Posterior cingulate gyrus (tissue), 11 donors: ENCODE results near the gene PRTFDC1.
A peak's percentile ranks its signal among the peaks of the same experiment; 100 is the strongest.
"Not testable (repeated sequence)": the region's sequence is repeated elsewhere in the genome, so short reads cannot be mapped to it uniquely, and the experiment has no call there.

ENCODE experiments used
- DNase-seq, 10 donors: peaks; one replicate each; pipeline versions ENCODE4 v3.0.0 to v3.0.0-alpha.2; 2020 to 2021; ENCODE audit warnings: mixed read lengths in 3 of 10
- intact Hi-C: fragments of 100-400 bp; cut with DNase I; formaldehyde crosslinking; loops from one replicate; pipeline ENCODE4 v1.15.1; 2023

Gene PRTFDC1

GRCh38 chr10:24944512-24945255 is 7.7 kb downstream of the PRTFDC1 start:
- peak in 2 of 10 donors; percentile 44 to 87 for DNase-seq
- intact Hi-C loops, result no loop called here

DNA sequence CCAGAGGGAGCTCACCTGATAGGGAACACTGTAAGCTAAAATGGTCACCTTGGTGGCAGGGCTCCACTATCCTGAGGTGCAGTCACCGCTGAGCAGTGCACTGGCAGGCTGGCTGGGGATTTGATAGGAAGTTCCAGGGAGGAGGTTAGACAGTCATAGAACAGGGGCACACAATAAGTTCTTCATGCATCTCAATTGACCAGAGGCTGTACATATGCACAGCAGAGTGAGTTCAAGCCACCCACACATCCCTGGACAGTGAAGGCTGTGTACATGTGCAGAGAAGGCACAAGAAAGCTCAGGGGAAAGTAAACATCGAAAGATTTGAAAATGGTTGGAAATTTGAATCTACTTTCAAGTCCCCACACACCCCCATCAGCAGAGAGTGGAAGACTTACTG is 13.9 kb downstream of the PRTFDC1 start:
- intact Hi-C loops, result no loop called here
- no peak for DNase-seq

GRCh38 chr10:24938076-24938475 is 14.3 kb downstream of the PRTFDC1 start:
- intact Hi-C loops, result no loop called here
- DNase-seq, result no peak

DNA sequence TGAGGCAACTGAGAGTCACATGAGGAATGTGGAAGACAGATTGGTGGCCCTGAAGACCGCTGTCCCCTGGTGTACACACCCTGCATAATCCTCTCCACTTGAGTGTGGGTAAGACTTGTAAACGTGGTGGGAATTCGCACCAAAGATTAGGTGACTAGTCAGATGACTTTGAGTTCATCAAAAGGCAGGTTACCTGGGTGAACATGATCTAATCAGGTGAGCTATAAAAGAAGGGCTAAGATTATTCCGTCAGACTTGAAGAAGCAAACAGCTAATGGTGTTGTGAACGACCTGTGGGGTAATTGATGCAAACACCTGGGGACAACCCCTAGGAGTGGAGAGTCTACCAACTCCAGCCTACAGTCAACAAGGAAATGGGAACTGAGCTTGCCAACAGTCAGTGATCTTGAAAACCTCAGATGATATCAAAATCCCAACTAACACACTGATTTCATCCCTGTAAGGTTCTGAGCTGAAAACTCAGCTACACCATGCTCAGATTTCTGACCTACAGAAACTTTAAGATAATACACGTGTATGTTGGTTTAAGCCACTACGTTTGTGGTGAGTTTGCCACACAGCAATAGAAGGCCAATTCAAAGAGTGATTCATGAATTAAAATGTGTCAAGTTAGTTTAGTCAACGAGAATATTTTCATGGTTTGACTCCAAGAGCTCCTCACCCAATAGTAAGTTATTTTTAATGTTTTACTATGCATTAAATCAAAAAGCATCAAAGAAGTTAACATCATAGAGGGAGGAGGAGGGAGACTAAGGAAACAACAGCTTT is 16.7 kb downstream of the PRTFDC1 start:
- no peak for DNase-seq
- intact Hi-C loops, result no loop called here

- no peak for DNase-seq
- intact Hi-C loops, result no loop called here
Measured at GRCh38 chr10:24931236-24931635, 21.2 kb downstream of the PRTFDC1 start.

DNA sequence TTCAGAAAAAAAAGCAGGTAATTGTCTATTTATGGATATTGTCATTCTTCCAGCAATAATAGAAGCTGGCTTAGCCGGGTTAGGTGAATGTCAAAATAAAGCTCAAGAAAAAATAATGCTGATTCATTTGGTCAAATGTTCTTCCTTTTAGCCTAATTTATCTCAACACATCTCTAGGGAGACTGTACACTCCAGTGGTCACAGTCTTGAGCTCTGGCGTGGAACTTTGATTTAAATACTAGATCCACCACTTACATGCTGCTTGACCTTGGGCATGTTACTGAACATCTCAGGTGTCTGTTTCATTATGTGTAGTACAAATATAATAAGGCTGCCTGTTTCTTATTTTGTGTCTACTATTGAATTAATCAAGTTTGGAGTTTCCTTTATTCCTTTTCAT is 22.0 kb downstream of the PRTFDC1 start:
- DNase-seq, result no peak
- intact Hi-C loops, result no loop called here

GRCh38 chr10:24929904-24930303 is 22.5 kb downstream of the PRTFDC1 start:
- DNase-seq, result no peak
- intact Hi-C loops, result no loop called here

GRCh38 chr10:24929056-24929544 is 23.3 kb downstream of the PRTFDC1 start:
- intact Hi-C loops, result no loop called here
- DNase-seq, result no peak

DNA sequence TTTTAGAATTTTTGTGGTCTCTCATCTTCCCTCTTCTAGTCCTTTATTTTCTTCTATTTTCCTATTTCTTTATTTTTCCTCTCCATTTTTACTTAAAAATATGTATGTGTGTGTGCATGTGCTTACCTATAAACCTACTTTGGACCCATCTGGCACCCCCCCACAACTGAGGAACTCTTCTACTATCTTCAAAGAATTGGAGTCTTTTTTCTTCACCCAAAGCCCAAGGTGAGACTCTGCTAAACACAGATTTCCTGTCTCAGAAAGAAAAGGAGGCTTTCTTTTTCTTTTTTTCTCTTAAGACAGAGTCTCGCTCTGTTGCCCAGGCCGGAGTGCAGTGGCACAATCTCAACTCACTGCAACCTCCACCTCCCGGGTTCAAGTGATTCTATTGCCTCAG is 24.2 kb downstream of the PRTFDC1 start:
- intact Hi-C loops, result no loop called here
- no peak for DNase-seq

GRCh38 chr10:24926557-24926956 is 25.8 kb downstream of the PRTFDC1 start:
- intact Hi-C loops, result no loop called here
- DNase-seq, result no peak

DNA sequence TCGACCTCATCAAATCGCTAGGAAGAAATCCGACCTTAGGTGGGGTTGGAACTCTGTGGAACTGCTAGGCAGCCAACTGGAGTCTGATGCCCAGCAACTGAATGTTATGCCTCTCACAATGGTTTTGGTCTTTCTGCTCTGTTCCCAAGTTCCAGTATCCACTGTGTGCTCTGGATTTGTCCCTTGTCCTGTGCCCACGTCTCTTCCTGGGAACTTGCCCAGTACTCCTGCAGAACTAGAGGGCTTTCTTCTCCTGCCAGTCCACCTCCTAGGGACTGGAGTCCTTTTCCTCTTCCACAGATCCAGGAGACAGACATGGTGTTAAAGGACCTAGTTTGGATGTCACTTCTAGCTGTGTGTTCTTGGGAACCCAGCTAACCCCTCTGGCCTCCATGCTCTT is 26.6 kb downstream of the PRTFDC1 start:
- intact Hi-C loops, result no loop called here
- DNase-seq, result peak in 1 of 10 donors; percentile 23

DNA sequence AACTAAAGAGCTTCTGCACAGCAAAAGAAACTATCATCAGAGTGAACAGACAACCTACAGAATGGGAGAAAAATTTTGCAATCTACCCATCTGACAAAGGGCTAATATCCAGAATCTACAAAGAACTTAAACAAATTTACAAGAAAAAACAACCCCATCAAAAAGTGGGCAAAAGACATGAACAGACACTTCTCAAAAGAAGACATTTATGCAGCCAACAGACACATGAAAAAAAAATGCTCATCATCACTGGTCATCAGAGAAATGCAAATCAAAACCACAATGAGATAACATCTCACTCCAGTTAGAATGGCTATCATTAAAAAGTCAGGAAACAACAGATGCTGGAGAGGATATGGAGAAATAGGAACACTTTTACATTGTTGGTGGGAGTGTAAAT is 27.9 kb downstream of the PRTFDC1 start:
- intact Hi-C loops, DNase-seq: not testable (repeated sequence)

- DNase-seq, intact Hi-C loops: not testable (repeated sequence)
Measured at GRCh38 chr10:24922222-24922868, 30.1 kb downstream of the PRTFDC1 start.

- DNase-seq, result peak in 7 of 10 donors; percentile 34 to 87 (median 57)
- intact Hi-C loops, result no loop called here
Measured at GRCh38 chr10:24920907-24921881, 31.2 kb downstream of the PRTFDC1 start.

DNA sequence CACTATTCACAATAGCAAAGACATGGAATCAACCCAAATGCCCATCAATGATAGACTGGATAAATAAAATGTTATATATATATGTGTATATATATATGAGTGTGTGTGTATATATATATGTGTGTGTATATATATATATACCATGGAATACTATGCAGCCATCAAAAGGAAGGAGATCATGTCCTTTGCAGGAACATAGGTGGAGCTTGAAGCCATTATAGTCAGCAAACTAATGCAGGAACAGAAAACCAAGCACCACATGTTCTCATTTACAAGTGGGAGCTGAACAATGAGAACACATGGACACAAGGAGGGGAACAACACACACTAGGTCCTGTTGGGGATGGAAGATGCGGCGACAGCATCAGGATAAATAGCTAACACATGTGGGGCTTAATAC is 32.2 kb downstream of the PRTFDC1 start:
- intact Hi-C loops, DNase-seq: not testable (repeated sequence)

DNA sequence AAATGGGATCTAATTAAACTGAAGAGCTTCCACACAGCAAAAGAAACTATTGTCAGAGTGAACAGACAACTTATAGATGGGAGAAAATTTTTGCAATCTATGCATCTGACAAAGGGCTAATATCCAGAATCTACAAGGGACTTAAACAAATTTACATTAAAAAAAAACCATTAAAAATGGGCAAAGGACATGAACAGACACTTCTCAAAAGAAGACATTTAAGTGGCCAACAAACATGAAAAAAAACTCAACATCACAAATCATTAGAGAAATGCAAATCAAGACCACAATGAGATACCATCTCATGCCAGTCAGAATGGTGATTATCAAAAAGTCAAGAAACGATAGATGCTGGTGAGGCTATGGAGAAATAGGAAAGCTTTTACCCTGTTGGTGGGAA is 32.8 kb downstream of the PRTFDC1 start:
- intact Hi-C loops, result not testable (repeated sequence)

DNA sequence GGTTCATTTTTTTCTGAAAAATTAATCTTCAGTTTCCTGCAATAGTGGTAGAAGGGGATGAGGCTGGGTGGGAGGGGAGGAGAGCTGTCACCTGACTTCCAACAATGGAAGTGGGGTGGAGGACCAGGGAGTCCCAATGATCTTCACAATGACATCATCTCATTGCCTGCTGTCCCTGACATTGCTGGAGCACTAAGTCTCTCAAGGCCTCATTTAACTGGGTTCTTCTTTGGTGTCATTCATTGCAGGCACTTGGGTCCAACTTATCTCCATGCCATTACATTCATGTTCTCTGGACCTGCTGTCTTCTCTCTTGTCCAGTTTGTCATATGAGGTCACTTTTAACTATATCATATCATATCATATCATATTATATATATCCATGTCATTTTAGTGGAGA is 34.4 kb downstream of the PRTFDC1 start:
- no peak for DNase-seq
- intact Hi-C loops, result no loop called here

More for the DNA sequence above, 32.8 kb downstream of the PRTFDC1 start:
- DNase-seq, result not testable (repeated sequence)

- intact Hi-C loops, result no loop called here
- DNase-seq, result no peak
Measured at GRCh38 chr10:24917493-24917892, 34.9 kb downstream of the PRTFDC1 start.

GRCh38 chr10:24916365-24916764 is 36.0 kb downstream of the PRTFDC1 start:
- intact Hi-C loops, result no loop called here
- no peak for DNase-seq

DNA sequence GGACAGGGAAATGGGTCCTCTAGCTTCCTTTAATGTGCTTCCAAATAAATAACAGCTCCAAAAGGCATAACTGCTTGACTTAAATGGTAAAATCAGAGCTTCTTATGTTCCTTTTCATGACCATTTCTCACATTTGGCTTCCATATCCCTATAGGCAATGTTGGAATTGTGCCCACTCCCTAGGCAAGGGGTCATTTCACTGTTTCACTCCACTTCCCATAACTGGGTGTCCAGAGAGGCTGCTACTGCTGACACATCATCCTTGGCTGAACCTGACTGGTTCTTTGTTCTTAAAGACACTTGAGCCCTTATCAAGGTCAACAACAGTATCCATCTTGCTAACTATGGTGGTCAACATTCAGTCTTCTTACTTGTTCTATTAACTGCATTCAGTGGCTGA is 37.1 kb downstream of the PRTFDC1 start:
- intact Hi-C loops, result no loop called here
- DNase-seq, result no peak
